HUES64 (cell line): ENCODE results near the gene TPSG1.

ENCODE experiments used
- H3K27ac ChIP-seq: 2 replicates; pipeline ENCODE4 v1.7.0; 2013; ENCODE audit warnings: low read depth, low read length, inconsistent platforms
- H3K27me3 ChIP-seq: 2 replicates; pipeline ENCODE4 v1.6.1; 2013; ENCODE audit warnings: mild to moderate bottlenecking, low read length; ENCODE audit not compliant: insufficient read depth
- H3K36me3 ChIP-seq: 2 replicates; pipeline ENCODE4 v1.6.1; 2013; ENCODE audit warnings: mild to moderate bottlenecking, low read length; ENCODE audit not compliant: insufficient read depth
- H3K4me1 ChIP-seq: 2 replicates; pipeline ENCODE4 v1.6.1; 2013; ENCODE audit warnings: mild to moderate bottlenecking, low read length, moderate library complexity; ENCODE audit not compliant: insufficient read depth
- H3K4me3 ChIP-seq: 2 replicates; pipeline ENCODE4 v1.5.1; 2013; ENCODE audit warnings: mild to moderate bottlenecking, low read length, moderate library complexity
- H3K9ac ChIP-seq: 2 replicates; pipeline ENCODE4 v1.6.1; 2013; ENCODE audit warnings: mild to moderate bottlenecking, low read depth, low read length
- H3K9me3 ChIP-seq: 2 replicates; pipeline ENCODE4 v1.6.1; 2013; ENCODE audit warnings: low read depth, low read length; ENCODE audit not compliant: insufficient read depth
- WGBS: fragments of 150-250, 120-280 bp; methylation state at CpG from one replicate; pipeline ENCODE4 v1.1.7; 2013; ENCODE audit warnings: missing lambda C conversion rate; 5-methylcytosine and 5-hydroxymethylcytosine counted together

Gene TPSG1

GRCh38 chr16:1211451-1212268 is 13.4 kb downstream of the TPSG1 start:
- H3K36me3 ChIP-seq: peaks cover 36% of the 10 kb centered on the region; the same call in 1 of the 2 replicates
- H3K9ac ChIP-seq: no peak overlapping the region
- H3K27me3 ChIP-seq: no peaks in the 10 kb centered on the region
- H3K4me3 ChIP-seq: no peak overlapping the region
- H3K4me1 ChIP-seq: no peaks in the 10 kb centered on the region
- 97% methylated on average over 65 of the region's 65 CpGs for WGBS
- no peak overlapping the region for H3K27ac ChIP-seq
- no peaks in the 10 kb centered on the region for H3K9me3 ChIP-seq

DNA sequence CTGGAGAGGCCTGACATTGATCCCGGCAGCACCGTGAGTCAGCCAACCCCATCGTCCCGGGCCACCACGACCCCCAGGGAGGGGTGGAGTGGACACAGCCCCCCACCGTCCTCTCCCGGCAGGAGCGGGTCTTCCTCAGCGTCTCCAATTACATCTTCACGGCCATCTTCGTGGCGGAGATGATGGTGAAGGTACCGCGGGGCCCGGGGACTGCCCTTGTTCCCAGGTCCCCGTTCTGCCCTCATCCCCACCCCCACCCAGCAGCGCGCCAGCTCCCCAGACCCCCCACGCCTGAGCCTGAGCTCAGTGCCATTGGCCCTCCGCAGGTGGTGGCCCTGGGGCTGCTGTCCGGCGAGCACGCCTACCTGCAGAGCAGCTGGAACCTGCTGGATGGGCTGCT is 14.6 kb downstream of the TPSG1 start:
- Histone ChIP-seq H3K36me3 (peaks cover 32% of the 10 kb centered on the region; the same call in 1 of the 2 replicates), H3K4me1 (no peaks in the 10 kb centered on the region), H3K27ac (no peak overlapping the region), H3K9ac (no peak overlapping the region), H3K27me3 (no peaks in the 10 kb centered on the region), H3K4me3 (no peak overlapping the region), H3K9me3 (no peaks in the 10 kb centered on the region)
- 96% methylated on average over 23 of the region's 23 CpGs for WGBS

GRCh38 chr16:1209081-1209480 is 16.0 kb downstream of the TPSG1 start:
- WGBS: 97% methylated on average over 43 of the region's 43 CpGs
- Histone ChIP-seq H3K4me1 (no peaks in the 10 kb centered on the region), H3K27ac (no peak overlapping the region), H3K9ac (no peak overlapping the region), H3K27me3 (no peaks in the 10 kb centered on the region), H3K9me3 (no peaks in the 10 kb centered on the region), H3K36me3 (peaks cover 27% of the 10 kb centered on the region; the same call in 1 of the 2 replicates), H3K4me3 (no peak overlapping the region)

DNA sequence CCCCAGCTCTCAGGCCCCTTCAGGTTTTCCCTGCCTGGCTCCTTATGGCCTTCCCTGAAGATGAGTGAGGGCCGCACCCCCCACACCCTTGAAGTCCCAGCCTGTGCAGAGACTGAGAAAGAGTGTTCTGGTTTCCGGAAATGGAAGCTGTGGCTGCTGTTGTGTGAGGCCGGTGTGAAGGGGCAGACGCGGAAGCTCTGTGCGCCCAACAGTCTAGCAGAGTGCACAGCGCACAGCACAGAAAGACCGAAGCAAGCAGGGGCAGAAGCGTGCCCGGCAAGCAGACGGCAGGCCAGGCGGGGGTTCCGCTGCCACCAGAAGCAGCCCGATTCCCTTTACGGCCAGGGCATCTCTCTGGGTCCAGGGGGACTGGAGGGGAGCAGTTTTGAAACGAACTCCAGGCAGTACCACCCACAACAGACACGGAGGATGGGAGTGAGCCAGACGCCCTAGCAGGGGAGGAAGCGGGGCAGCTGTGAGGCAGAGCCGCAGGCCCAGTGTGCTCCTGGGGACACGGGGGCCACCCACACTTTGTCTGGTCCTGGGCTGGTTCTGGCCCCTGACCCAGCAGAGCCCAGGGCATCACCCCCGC is 16.7 kb downstream of the TPSG1 start:
- Histone ChIP-seq H3K9ac (no peak overlapping the region), H3K27ac (no peak overlapping the region), H3K27me3 (no peaks in the 10 kb centered on the region), H3K9me3 (no peaks in the 10 kb centered on the region), H3K4me1 (no peaks in the 10 kb centered on the region), H3K4me3 (no peak overlapping the region), H3K36me3 (peaks cover 33% of the 10 kb centered on the region)
- 94% methylated on average over 22 of the region's 22 CpGs for WGBS

DNA sequence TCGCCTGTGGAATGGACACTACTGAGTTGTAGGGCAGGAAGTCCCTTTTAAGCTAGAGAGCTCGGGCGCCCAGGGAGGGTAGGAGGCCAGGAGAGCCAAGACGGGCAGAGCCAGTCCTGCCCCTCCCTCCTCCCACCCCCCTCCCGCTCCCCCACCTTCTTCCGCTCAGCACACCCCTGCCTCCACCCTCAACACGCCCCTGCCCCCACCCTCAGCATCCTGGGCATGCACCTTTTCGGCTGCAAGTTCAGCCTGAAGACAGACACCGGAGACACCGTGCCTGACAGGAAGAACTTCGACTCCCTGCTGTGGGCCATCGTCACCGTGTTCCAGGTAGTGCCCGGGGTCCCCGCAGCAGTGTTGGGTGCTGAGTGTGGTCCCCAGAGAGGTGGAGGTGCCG is 18.3 kb downstream of the TPSG1 start:
- no peaks in the 10 kb centered on the region for H3K9me3 ChIP-seq

GRCh38 chr16:1206326-1206725 is 18.7 kb downstream of the TPSG1 start:
- no peak overlapping the region for H3K4me3 ChIP-seq
- no peak overlapping the region for H3K9ac ChIP-seq
- no peak overlapping the region for H3K27ac ChIP-seq
- peaks cover 34% of the 10 kb centered on the region for H3K36me3 ChIP-seq
- no peaks in the 10 kb centered on the region for H3K4me1 ChIP-seq
- H3K9me3 ChIP-seq: no peaks in the 10 kb centered on the region
- no peaks in the 10 kb centered on the region for H3K27me3 ChIP-seq
- WGBS: 79% methylated on average over 9 of the region's 9 CpGs

More for the DNA sequence above, 18.3 kb downstream of the TPSG1 start:
- no peaks in the 10 kb centered on the region for H3K27me3 ChIP-seq
- H3K27ac ChIP-seq: no peak overlapping the region
- H3K4me3 ChIP-seq: no peak overlapping the region
- H3K36me3 ChIP-seq: peaks cover 33% of the 10 kb centered on the region
- H3K9ac ChIP-seq: no peak overlapping the region
- WGBS: 90% methylated on average over 15 of the region's 16 CpGs
- no peaks in the 10 kb centered on the region for H3K4me1 ChIP-seq

DNA sequence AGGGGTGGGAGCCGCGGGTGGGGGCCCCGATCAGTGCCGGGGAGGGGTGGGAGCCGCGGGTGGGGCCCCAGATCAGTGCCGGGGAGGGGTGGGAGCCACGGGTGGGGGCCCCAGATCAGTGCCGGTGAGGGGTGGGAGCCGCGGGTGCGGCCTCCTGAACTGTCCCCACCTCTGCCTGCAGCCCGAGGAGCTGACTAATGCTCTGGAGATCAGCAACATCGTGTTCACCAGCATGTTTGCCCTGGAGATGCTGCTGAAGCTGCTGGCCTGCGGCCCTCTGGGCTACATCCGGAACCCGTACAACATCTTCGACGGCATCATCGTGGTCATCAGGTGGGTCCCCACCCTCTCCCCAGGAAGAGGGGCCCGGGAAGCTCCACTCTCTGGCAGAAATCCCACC is 20.1 kb downstream of the TPSG1 start:
- Histone ChIP-seq H3K9ac (no peak overlapping the region), H3K27me3 (no peaks in the 10 kb centered on the region), H3K4me3 (no peak overlapping the region), H3K36me3 (peaks cover 28% of the 10 kb centered on the region), H3K4me1 (no peaks in the 10 kb centered on the region), H3K9me3 (no peaks in the 10 kb centered on the region), H3K27ac (no peak overlapping the region)
- WGBS: 90% methylated on average over 15 of the region's 21 CpGs

- Histone ChIP-seq H3K36me3 (peaks cover 13% of the 10 kb centered on the region), H3K9me3 (no peaks in the 10 kb centered on the region), H3K27ac (no peak overlapping the region), H3K4me3 (no peak overlapping the region), H3K9ac (no peak overlapping the region), H3K27me3 (no peaks in the 10 kb centered on the region), H3K4me1 (no peaks in the 10 kb centered on the region)
- WGBS: 96% methylated on average over 18 of the region's 18 CpGs
Measured at GRCh38 chr16:1202274-1202673, 22.8 kb downstream of the TPSG1 start.

GRCh38 chr16:1201444-1201843 is 23.6 kb downstream of the TPSG1 start:
- WGBS: 94% methylated on average over 25 of the region's 25 CpGs

DNA sequence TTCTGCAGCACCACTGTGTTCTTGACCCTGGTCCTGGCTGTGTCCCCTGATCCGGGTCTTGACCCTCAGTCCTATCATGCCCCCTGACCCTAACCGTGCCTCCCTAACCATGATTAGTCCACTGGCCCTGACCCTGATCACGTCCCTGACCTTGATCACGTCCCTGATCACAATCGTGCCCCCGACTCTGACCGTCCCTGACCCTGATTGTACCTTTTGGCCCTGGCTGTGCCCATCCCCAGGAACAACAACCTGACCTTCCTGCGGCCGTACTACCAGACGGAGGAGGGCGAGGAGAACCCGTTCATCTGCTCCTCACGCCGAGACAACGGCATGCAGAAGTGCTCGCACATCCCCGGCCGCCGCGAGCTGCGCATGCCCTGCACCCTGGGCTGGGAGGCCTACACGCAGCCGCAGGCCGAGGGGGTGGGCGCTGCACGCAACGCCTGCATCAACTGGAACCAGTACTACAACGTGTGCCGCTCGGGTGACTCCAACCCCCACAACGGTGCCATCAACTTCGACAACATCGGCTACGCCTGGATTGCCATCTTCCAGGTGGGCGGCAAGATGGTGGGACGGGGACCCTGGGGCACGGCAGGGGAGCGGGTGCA is 24.9 kb downstream of the TPSG1 start:
- Histone ChIP-seq H3K36me3 (peaks cover 10% of the 10 kb centered on the region; the same call in 1 of the 2 replicates), H3K27ac (no peak overlapping the region), H3K9me3 (no peaks in the 10 kb centered on the region), H3K9ac (no peak overlapping the region), H3K27me3 (no peaks in the 10 kb centered on the region), H3K4me1 (no peaks in the 10 kb centered on the region), H3K4me3 (no peak overlapping the region)
- WGBS: 96% methylated on average over 38 of the region's 38 CpGs

More at GRCh38 chr16:1201444-1201843, 23.6 kb downstream of the TPSG1 start:
- peaks cover 13% of the 10 kb centered on the region for H3K36me3 ChIP-seq
- H3K27ac ChIP-seq: no peak overlapping the region
- no peaks in the 10 kb centered on the region for H3K27me3 ChIP-seq
- no peak overlapping the region for H3K4me3 ChIP-seq
- H3K9me3 ChIP-seq: no peaks in the 10 kb centered on the region
- H3K9ac ChIP-seq: no peak overlapping the region
- H3K4me1 ChIP-seq: no peaks in the 10 kb centered on the region

DNA sequence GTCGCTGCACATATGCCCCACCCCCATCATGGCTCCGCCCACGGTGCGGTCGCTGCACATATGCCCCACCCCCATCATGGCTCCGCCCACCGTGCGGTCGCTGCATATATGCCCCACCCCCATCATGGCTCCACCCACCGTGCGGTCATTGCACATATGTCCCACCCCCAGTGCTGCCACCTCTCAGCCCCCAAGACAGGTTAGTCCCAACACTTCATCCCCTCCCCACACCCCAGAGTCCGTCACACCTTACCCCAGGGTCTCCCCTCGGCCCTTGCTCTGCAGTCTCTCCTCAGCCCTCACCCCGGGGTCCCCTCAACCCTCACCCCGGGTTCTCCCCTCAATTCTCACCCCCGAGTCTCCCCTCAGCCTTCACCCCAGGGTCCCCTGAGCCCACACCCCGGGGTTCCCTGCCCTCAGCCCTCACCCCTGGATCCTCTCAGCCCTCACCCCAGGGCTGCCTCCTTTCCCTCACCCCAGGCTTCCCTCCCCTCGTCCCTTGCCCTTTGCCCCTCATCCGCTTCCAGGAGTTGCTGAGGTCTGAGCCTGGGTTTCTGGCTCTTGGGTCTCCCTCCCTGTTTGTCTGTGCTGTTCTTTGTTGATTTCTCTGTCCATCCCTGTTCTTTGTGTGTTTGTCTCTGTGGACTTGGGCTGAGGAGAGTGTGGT is 25.6 kb downstream of the TPSG1 start:
- Histone ChIP-seq H3K9me3 (no peaks in the 10 kb centered on the region), H3K4me3 (no peak overlapping the region), H3K9ac (no peak overlapping the region), H3K27ac (no peak overlapping the region), H3K36me3 (peaks cover 10% of the 10 kb centered on the region; the same call in 1 of the 2 replicates), H3K4me1 (no peaks in the 10 kb centered on the region), H3K27me3 (no peaks in the 10 kb centered on the region)
- WGBS: 92% methylated on average over 10 of the region's 19 CpGs
